Loucy (cell line): ENCODE measurements around the gene TRPV4.

ENCODE experiments used
- CTCF ChIP-seq: fragments of 200-600 bp; sonication (generic); conservative IDR thresholded peaks from 2 replicates; pipeline ENCODE4 v1.5.1; 2014; ENCODE audit warnings: mild to moderate bottlenecking, antibody characterized with exemption, low read length
- EZH2phosphoT487 ChIP-seq: fragments of 200-600 bp; IDR thresholded peaks from 2 replicates; pipeline ENCODE4 v1.6.1; 2018; ENCODE audit warnings: antibody characterized with exemption, mild to moderate bottlenecking, moderate library complexity, borderline replicate concordance

GRCh38 chr12:109789526-109790048 lies 43.6 kb downstream of the TRPV4 start:
- TF ChIP-seq CTCF: no peak
- no peak for TF ChIP-seq EZH2phosphoT487
